Heart left ventricle (tissue), 13 donors: ENCODE results near the gene ACSF2.

Experiments
- CTCF ChIP-seq, 12 donors: fragments of 200-600 bp; sonication (generic) in 4 of 12; IDR thresholded peaks; one replicate each; pipeline versions ENCODE4 v1.5.0 to v1.8.0; 2018 to 2022; ENCODE audit warnings: antibody characterized with exemption in 12 of 12, mild to moderate bottlenecking in 5 of 12
- POLR2A ChIP-seq, 2 donors: fragments of 450-650 bp; IDR thresholded peaks; one replicate each; pipeline ENCODE4 v1.6.1; 2017; ENCODE audit warnings: antibody characterized with exemption in 2 of 2, mild to moderate bottlenecking in 2 of 2, moderate library complexity in 2 of 2
- donor health status: ischemic (EF 13 %, LVEDD 7.1; RV severe dilation, severe dysfunction).
- donor health status: DM: no; HTN: yes; CAD: no.
- donor health status: DM: no; HTN: no; CAD: no.
- donor health status: ischemic (EF 25% LVEDD 6.9; RV normal size, moderate dysfunction).
- donor health status: ischemic (EF 25% LVEDD 5.7; RV mildly dilated, moderate dysfunction).
- donor health status: ischemic (EF 35%, LVEDD 5.7; RV mildly dilated, moderate dysfunction).
- donor health status: nonischemic (EF 11% LVEDD 7.7; RV severe dilation, severe dysfunction).
- donor health status: DM: yes; HTN: yes; CAD: no.
- donor health status: PGD.
- donor health status: ischemic (EF 29% LVEDD 5.4; RV normal size, mild dysfunction).
- donor health status: nonischemic (EF 23%, LVEDD 6.1; RV moderate dilation, normal function).

GRCh38 chr17:50465171-50465570, 39.2 kb downstream of the ACSF2 start:
- no peak for TF ChIP-seq CTCF (IDR thresholded peaks at IDR 0.05)
- no peak for TF ChIP-seq POLR2A (IDR thresholded peaks at IDR 0.05)
